Erythroblast (primary cell): ENCODE results near the gene MPRIP.

Experiments used
- GATA1 ChIP-seq: IDR thresholded peaks from 2 replicates; pipeline ENCODE4 v1.6.1; 2011; ENCODE audit warnings: low read depth, mild to moderate bottlenecking, control low read depth, low read length, moderate library complexity
- POLR2A ChIP-seq: IDR thresholded peaks from 2 replicates; pipeline ENCODE4 v1.6.1; 2011; ENCODE audit warnings: mild to moderate bottlenecking, low read length

DNA sequence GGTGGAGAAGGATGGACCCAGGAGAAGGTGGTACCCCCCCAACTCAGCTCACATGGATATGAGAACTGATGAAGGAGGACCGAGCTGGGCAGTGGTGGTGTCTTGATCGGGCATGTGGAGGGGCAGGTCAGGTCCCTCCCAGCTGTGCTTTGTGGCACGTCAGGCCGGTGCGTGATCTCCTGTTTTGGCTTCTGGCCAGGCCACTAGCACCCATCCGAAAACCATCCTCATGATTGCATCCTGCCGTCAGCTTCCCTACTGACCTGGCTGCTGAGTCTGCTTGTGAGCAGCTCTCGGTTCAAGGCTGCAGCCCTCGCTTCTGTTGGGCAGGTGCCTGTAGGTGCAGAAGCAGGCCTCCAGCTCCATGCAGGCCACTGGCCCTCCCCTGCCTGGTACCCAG is 110.8 kb downstream of the MPRIP start:
- TF ChIP-seq POLR2A, result no peak
- TF ChIP-seq GATA1, result no peak
